ENCODE data around the gene CMTM1.
A peak's percentile ranks its signal among the peaks of the same experiment; 100 is the strongest.
"Not testable (repeated sequence)": the region's sequence is repeated elsewhere in the genome, so short reads cannot be mapped to it uniquely, and the experiment has no call there.

Gene CMTM1

GRCh38 chr16:66594739-66595138 is 28.5 kb downstream of the CMTM1 start:
- DNase-seq: no peak

DNA sequence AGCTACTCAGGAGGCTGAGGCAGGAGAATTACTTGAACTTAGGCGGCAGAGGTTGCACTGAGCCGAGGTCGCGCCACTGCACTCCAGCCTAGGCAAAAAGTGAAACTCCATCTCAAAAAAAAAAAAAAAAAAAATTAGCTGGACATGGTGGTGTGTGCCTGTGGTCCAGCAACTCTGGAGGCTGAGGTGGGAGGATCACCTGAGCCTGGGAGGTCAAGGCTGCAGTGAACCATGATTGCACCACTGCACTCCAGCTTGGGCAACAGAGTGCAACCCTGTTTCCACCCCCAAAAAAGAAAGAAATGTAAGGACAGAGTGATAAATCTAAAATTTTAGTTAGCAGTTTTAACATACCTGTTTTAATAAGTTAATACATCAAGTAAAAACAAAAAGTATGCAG is 30.3 kb downstream of the CMTM1 start:
- DNase-seq: not testable (repeated sequence)

- no peak for DNase-seq
Measured at GRCh38 chr16:66596986-66597848, 31.0 kb downstream of the CMTM1 start.

DNA sequence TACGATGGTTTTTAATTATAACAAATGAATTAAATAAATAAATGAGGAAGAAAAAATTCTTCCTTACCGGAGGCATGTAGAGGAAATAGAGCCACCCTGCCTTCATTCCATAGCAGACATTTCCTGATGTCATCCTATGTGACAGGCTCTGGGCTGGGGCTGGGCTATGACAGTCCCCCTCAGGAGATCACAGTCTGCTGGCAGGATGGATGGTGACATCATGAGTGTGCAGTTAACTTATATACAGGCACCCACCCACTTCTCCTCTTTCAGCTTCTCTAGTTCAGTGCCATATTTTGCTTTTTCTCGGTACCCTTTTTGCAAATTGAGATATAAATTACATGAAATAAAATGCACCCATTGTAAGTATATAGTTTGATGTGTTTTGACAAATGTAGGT is 31.9 kb downstream of the CMTM1 start:
- no peak for DNase-seq

DNA sequence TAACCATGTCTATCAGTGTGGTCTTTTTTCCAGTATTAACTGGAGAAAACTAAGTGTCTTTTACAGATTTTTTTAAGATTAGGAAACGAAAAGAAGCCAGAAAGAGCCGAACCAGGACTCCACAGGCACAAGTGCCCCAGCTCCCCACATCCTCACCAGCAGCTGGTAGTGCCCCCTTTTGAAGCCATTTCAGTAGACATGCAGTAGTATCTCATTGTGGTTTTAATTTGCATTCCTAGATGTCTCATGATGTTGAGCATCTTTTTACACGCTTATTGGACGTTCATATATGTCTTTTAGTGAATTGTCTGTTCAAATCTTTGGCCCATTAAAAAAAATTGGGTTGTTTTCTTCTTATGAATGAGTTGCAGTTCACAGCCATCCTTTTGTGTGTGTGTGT is 33.5 kb downstream of the CMTM1 start:
- peak in 3 of 6 experiments; percentile 8 to 35 (median 17) for DNase-seq

DNA sequence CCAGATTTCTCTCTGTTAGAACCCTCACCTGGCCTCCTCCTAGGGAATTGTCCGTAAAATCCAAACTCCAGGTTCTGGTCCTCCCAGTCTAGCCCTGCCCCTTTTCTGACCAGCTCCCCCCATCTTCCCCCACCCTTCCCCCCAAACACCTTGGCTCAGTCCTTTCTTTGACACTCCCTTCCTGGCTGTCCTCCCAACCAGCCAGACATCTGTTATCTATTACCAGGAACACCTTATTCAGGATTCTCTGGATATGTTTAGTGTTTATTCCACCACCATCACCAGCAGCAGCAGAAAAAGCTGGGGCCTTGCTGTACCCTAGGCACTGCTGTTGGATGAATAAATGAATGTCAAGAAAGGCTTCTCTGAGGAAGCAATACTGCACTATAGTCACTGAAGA is 34.2 kb downstream of the CMTM1 start:
- DNase-seq: no peak

DNA sequence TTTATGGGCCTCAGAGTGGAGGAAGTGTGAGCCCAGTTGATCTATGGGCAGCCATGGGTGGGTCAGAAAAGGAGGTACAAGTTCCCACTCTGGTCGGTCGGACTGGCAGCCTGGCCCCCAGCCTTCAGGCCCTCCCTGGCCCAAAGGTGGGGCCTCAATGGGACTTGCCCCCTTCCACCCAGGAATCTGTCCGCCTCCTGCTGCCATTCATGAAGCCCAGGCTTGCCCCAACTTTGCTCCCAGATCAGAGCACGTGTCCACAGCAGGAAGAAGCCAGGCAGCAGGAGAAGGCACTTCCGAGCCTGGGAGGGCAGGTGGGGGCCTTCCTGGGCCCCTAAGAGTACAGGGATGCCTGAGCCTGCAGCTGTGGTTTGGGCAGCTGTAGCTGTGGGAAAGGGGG is 35.2 kb downstream of the CMTM1 start:
- DNase-seq: no peak

- peak; percentile 67 to 86 (median 76) for DNase-seq
Measured at GRCh38 chr16:66603537-66604375, 37.5 kb downstream of the CMTM1 start.

- peak; percentile 49 to 84 (median 70) for DNase-seq
Measured at GRCh38 chr16:66604376-66605176, 38.3 kb downstream of the CMTM1 start, which contains the start of gene CMTM3. CMTM3 (plus strand) TSS chr16:66604704; CDS start chr16:66604806, 102 bp downstream.

GRCh38 chr16:66605177-66605978 is 39.1 kb downstream of the CMTM1 start:
- peak in 3 of 6 experiments; percentile 26 to 58 (median 30) for DNase-seq

GRCh38 chr16:66605979-66606751 is 39.9 kb downstream of the CMTM1 start:
- no peak for DNase-seq

GRCh38 chr16:66608241-66609138 is 42.3 kb downstream of the CMTM1 start:
- DNase-seq: peak; percentile 51 to 82 (median 73)

- no peak for DNase-seq
Measured at GRCh38 chr16:66609139-66609510, 42.9 kb downstream of the CMTM1 start.

DNA sequence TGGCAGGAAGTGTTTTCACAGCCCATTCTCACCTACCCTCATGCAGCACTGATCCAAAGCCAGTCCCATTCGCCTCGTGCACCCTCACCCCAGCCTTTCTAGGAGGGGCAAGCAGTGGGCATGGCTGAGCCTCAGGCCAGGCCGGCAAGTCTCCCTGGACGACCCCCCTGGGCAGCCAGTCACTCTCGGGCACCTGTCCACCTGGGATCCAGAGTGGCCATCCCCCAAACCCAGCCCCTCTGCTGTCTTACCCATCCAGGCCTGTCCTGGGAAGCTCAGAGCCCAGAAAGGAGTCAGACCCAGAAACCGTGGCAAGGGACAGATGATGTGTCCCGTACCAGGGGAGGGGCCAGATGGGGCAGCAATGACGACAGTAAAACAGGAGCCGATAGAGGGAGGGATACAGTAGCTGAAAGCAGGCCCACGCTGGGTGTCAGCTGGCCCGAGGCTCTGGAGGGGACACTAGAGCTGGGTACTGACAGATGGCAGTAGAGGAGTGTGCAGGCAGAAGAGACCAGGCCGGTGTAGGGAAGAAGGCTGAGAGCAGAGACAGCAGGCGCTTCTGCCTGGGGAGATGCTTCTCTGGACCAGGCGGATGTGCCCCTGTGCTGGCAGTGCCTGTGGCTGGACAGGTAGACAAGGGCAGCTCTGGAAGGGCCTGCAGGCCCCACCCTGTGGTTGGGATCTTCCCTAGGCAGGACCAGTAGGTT is 44.0 kb downstream of the CMTM1 start:
- no peak for DNase-seq

DNA sequence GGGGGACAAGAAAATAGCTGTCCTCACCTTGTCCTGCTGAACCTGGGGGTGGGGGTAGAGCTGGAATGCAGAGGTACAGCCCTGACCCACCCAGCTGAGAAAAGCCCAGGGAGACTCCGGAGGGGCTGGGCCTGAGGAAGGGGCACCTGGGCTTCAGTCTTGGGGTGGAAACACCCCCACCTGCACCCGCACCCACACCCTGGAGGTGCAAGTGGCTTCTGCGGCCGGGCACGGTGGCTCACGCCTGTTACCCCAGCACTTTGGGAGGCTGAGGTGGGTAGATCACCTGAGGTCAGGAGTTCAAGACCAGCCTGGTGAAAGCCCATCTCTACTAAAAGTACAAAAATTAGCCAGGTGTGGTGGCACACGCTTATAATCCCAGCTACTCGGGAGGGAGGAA is 45.7 kb downstream of the CMTM1 start:
- not testable (repeated sequence) for DNase-seq

DNA sequence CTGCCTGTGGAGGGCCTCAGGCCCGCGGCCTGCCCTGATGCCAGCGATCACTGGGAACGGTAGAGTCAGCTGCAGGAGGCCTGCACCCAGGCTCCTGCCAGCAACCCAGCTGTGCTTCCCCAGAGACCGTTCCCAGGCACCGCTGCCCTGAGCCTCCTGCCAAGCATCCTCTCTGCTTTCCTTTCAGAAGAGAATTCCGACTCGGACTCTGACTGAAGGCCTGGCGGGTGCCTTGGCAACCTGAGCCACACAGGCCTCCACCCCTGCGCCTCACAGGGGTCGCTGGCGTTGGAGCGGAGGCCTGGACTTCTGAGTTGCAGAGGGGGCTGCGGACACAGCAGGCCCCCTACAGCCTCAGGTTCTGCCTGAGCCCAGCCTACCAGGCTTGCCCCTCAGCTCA is 46.2 kb downstream of the CMTM1 start:
- no peak for DNase-seq

DNA sequence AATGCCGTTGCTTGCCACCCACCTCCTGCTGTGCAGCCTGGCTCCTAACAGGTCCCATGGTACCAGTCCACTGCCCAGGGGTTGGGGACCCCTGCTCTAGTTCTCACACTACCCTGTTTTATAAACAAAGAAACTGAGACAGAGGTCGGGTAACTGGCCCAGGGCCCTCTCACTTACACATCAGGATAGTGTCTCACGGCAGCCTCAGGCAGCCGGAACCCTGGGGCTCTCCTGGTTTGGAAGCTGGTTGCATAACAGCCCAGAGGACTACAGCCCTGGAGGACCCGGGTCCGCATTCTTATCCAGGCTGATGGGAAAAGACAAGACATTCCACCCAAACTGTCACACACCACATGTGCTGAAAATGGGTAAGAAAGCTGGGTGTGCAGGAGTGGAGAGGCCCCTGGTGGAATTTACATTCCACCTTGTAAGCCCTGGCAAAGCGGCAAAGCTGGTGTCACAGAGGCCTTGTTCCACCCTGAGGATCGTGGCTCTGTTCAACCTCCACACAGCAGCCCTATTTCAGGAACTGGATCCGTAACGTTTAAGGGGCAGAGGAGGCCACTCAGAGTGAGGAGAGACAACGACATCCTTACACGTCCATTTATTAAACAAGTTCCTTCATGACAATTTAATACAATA is 48.0 kb downstream of the CMTM1 start:
- DNase-seq: no peak

GRCh38 chr16:66616169-66616568 is 49.9 kb downstream of the CMTM1 start:
- DNase-seq: no peak

GRCh38 chr16:66616592-66616991 is 50.4 kb downstream of the CMTM1 start:
- DNase-seq: no peak
